Uterine smooth muscle cell (primary cell): ENCODE results near the gene TTC3. TPM values are rescaled to one million over a fixed set of nuclear protein-coding genes. Genes with fewer than 3 reads are reported as not detected.

Experiments
- total RNA-seq: library from RNA; depleted of rRNA; stranded (reverse); fragments of >200 nt; gene quantifications from 2 replicates; pipeline ENCODE4 v1.2.3, GENCODE V29; 2014

TTC3 gene, protein sequence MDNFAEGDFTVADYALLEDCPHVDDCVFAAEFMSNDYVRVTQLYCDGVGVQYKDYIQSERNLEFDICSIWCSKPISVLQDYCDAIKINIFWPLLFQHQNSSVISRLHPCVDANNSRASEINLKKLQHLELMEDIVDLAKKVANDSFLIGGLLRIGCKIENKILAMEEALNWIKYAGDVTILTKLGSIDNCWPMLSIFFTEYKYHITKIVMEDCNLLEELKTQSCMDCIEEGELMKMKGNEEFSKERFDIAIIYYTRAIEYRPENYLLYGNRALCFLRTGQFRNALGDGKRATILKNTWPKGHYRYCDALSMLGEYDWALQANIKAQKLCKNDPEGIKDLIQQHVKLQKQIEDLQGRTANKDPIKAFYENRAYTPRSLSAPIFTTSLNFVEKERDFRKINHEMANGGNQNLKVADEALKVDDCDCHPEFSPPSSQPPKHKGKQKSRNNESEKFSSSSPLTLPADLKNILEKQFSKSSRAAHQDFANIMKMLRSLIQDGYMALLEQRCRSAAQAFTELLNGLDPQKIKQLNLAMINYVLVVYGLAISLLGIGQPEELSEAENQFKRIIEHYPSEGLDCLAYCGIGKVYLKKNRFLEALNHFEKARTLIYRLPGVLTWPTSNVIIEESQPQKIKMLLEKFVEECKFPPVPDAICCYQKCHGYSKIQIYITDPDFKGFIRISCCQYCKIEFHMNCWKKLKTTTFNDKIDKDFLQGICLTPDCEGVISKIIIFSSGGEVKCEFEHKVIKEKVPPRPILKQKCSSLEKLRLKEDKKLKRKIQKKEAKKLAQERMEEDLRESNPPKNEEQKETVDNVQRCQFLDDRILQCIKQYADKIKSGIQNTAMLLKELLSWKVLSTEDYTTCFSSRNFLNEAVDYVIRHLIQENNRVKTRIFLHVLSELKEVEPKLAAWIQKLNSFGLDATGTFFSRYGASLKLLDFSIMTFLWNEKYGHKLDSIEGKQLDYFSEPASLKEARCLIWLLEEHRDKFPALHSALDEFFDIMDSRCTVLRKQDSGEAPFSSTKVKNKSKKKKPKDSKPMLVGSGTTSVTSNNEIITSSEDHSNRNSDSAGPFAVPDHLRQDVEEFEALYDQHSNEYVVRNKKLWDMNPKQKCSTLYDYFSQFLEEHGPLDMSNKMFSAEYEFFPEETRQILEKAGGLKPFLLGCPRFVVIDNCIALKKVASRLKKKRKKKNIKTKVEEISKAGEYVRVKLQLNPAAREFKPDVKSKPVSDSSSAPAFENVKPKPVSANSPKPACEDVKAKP (N-terminal part only)
- 211 and 433 TPM in 2 replicates for total RNA-seq

GRCh38 chr21:37072988-37073416 is at the start of gene TTC3, which contains the start of gene PIGP:
Gene TTC3, plus strand, starts transcription at chr21:37073254. Its CDS starts 14,004 bp downstream, at chr21:37087258.
Gene PIGP, minus strand, starts transcription at chr21:37073071. Its CDS starts 556 bp downstream, at chr21:37072515.

Other genes with a start within 250 kb of the TTC3 start
- gene HLCS, start 106.6 kb upstream of the TTC3 start, total RNA-seq, result 35.7 and 48.7 TPM in 2 replicates
- not detected in 2 replicates for gene RIPPLY3, start 66.6 kb upstream of the TTC3 start, total RNA-seq
- gene PIGP, start 183 bp upstream of the TTC3 start, total RNA-seq, result 2.9 and 4.1 TPM in 2 replicates
- gene VPS26C, start 194.1 kb downstream of the TTC3 start, total RNA-seq, result 77.0 and 80.3 TPM in 2 replicates